Astrocyte (in vitro differentiated cells and primary cell): ENCODE measurements around the gene LYRM4. TPM values are rescaled to one million over a fixed set of nuclear protein-coding genes. Genes with fewer than 3 reads are reported as not detected.

Experiments used
- DNase-seq: peaks from one replicate; pipeline ENCODE4 v3.0.0-alpha.2; 2010; ENCODE audit warnings: low read depth
- FAIRE-seq: peaks from 2 replicates; lab custom pipeline; 2011; peaks lifted over from hg19 to GRCh38; lab: Jason Lieb, UNC
- H2AFZ ChIP-seq: 2 replicates; pipeline ENCODE4 v1.6.0; 2012; ENCODE audit warnings: low read depth, low read length, inconsistent platforms
- H3K27ac ChIP-seq: 2 replicates; pipeline ENCODE4 v1.5.1; 2011; ENCODE audit warnings: low read depth, low read length, inconsistent platforms
- H3K27me3 ChIP-seq: 2 replicates; pipeline ENCODE4 v1.6.0; 2011; ENCODE audit warnings: low read length, inconsistent platforms; ENCODE audit not compliant: insufficient read depth
- H3K36me3 ChIP-seq: 2 replicates; pipeline ENCODE4 v1.5.1; 2011; ENCODE audit warnings: low read length, inconsistent platforms; ENCODE audit not compliant: insufficient read depth
- H3K4me1 ChIP-seq: 2 replicates; pipeline ENCODE4 v1.5.1; 2011; ENCODE audit warnings: low read length, inconsistent platforms; ENCODE audit not compliant: insufficient read depth
- H3K4me2 ChIP-seq: 2 replicates; pipeline ENCODE4 v1.6.0; 2012; ENCODE audit warnings: low read length, inconsistent platforms
- H3K4me3 ChIP-seq: 2 replicates; pipeline ENCODE4 v1.5.1; 2011; ENCODE audit warnings: low read depth, mild to moderate bottlenecking, low read length, inconsistent platforms; ENCODE audit not compliant: insufficient read depth
- H3K79me2 ChIP-seq: 2 replicates; pipeline ENCODE4 v1.6.0; 2012; ENCODE audit warnings: mild to moderate bottlenecking, low read length, inconsistent platforms; ENCODE audit not compliant: insufficient read depth
- H3K9ac ChIP-seq: 2 replicates; pipeline ENCODE4 v1.6.0; 2012; ENCODE audit warnings: mild to moderate bottlenecking, low read length, inconsistent platforms
- H3K9me3 ChIP-seq: 2 replicates; pipeline ENCODE4 v1.5.1; 2012; ENCODE audit warnings: low read depth, mild to moderate bottlenecking, low read length, inconsistent platforms; ENCODE audit not compliant: insufficient read depth
- H4K20me1 ChIP-seq: 2 replicates; pipeline ENCODE4 v1.6.0; 2012; ENCODE audit warnings: low read length, inconsistent platforms; ENCODE audit not compliant: insufficient read depth
- H3K27ac Mint-ChIP-seq: one replicate; pipeline ENCODE4 v1.8.0; 2021; ENCODE audit warnings: mild to moderate bottlenecking, mixed read lengths; ENCODE audit not compliant: unreplicated experiment
- H3K27me3 Mint-ChIP-seq: one replicate; pipeline ENCODE4 v1.8.0; 2021; ENCODE audit warnings: low read depth, mixed read lengths; ENCODE audit not compliant: unreplicated experiment
- H3K36me3 Mint-ChIP-seq: one replicate; pipeline ENCODE4 v1.8.0; 2021; ENCODE audit warnings: low read depth, mixed read lengths; ENCODE audit not compliant: unreplicated experiment
- H3K4me1 Mint-ChIP-seq: one replicate; pipeline ENCODE4 v1.8.0; 2021; ENCODE audit warnings: low read depth, mixed read lengths; ENCODE audit not compliant: unreplicated experiment
- H3K4me3 Mint-ChIP-seq: one replicate; pipeline ENCODE4 v1.8.0; 2021; ENCODE audit warnings: mild to moderate bottlenecking, moderate library complexity, mixed read lengths; ENCODE audit not compliant: unreplicated experiment
- H3K9me3 Mint-ChIP-seq: one replicate; pipeline ENCODE4 v1.8.0; 2021; ENCODE audit warnings: mild to moderate bottlenecking, mixed read lengths; ENCODE audit not compliant: unreplicated experiment
- EZH2 ChIP-seq: IDR thresholded peaks from 2 replicates; pipeline ENCODE4 v1.6.1; 2012; ENCODE audit warnings: mild to moderate bottlenecking, low read length, inconsistent platforms; ENCODE audit not compliant: insufficient read depth
- total RNA-seq: library from RNA; stranded (reverse); gene quantifications from 2 replicates; pipeline ENCODE4 v1.2.1, GENCODE V29; 2021
- TF ChIP-seq, protein P1 (sequence below): IDR thresholded peaks from 2 replicates; pipeline ENCODE4 v1.5.1; 2011; ENCODE audit warnings: low read depth, mild to moderate bottlenecking, inconsistent platforms, low read length, moderate library complexity; ENCODE audit not compliant: insufficient read depth

Gene LYRM4
- total RNA-seq, 1 donor from 2014 or later, result 39.1 TPM

DNA sequence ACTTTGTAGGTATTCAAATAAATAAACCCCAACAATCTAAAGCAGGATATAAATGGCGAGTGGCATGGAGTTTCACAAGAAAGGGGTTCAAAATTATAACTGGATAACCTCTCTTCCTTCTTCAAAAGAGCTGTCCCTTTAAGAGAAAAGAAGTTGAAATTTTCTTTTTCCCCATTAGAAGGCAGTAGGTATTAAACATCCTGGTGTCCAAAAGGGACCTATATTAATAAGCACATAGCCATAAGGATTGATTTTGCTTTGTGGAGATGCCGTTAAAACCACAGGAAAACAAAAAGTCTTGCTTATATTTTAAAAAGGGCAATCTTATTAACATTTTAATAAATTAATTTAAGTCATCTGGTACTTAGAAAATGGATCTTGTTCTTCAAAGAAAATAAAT lies 76.5 kb downstream of the LYRM4 start:
- peaks cover 5% of the 10 kb centered on the region for H3K36me3 Mint-ChIP-seq
- FAIRE-seq, result no peak
- H3K4me2 ChIP-seq, result no peak overlapping the region

DNA sequence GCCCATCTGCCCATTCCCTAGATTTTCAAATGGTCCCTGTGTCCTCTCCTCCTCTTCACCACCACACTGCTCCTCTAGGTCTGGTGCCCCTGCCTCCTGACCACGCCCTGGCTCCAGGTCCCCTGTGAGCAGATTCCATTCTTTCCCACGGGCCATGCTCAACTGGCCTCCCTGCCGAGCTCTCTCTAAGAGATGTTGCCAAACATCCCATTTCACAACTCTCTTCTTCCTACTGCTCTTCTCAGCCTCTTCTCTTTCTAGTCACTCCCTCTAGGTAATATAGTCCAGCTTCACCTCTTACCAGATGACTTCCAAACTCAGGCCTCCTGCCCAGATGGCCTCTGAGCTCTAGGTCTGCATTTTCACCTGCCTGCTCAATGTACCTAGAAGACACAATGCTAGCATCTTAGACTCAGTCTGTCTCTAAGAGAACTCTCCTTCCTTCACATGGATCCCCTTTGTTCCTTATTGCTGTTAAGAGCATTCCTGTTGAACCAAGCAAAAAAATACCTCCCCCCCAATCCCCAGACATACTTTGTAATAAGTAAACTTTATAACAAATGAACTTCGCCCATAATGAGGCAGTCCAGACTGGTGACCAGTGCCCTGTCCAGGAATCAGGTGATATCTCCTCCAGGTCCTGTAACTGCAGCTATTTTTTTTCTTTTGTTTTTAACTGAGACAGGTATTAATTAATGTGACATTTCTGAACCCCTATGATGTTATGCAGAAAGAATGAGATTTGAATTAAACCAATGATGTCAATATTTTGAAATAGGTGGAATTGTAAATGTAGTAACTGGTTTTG lies 79.0 kb downstream of the LYRM4 start:
- FAIRE-seq (no peak), DNase-seq (no peak)
- H3K4me3 ChIP-seq, result no peak overlapping the region
- no peaks in the 10 kb centered on the region for H3K27me3 Mint-ChIP-seq
- no peaks in the 10 kb centered on the region for H3K9me3 Mint-ChIP-seq
- H3K4me2 ChIP-seq, result no peak overlapping the region
- H3K9me3 ChIP-seq, result no peaks in the 10 kb centered on the region
- peaks cover 2% of the 10 kb centered on the region for H3K79me2 ChIP-seq
- no peaks in the 10 kb centered on the region for H3K4me1 Mint-ChIP-seq
- H3K27ac ChIP-seq, result no peak overlapping the region
- H3K4me3 Mint-ChIP-seq, result no peak overlapping the region
- H3K9ac ChIP-seq, result no peak overlapping the region
- no peaks in the 10 kb centered on the region for H3K27me3 ChIP-seq
- TF ChIP-seq, protein P1, sequence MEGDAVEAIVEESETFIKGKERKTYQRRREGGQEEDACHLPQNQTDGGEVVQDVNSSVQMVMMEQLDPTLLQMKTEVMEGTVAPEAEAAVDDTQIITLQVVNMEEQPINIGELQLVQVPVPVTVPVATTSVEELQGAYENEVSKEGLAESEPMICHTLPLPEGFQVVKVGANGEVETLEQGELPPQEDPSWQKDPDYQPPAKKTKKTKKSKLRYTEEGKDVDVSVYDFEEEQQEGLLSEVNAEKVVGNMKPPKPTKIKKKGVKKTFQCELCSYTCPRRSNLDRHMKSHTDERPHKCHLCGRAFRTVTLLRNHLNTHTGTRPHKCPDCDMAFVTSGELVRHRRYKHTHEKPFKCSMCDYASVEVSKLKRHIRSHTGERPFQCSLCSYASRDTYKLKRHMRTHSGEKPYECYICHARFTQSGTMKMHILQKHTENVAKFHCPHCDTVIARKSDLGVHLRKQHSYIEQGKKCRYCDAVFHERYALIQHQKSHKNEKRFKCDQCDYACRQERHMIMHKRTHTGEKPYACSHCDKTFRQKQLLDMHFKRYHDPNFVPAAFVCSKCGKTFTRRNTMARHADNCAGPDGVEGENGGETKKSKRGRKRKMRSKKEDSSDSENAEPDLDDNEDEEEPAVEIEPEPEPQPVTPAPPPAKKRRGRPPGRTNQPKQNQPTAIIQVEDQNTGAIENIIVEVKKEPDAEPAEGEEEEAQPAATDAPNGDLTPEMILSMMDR, result no peak
- no peak for TF ChIP-seq EZH2
- no peaks in the 10 kb centered on the region for H4K20me1 ChIP-seq
- no peaks in the 10 kb centered on the region for H3K36me3 ChIP-seq
- H2AFZ ChIP-seq, result no peak overlapping the region
- no peak overlapping the region for H3K27ac Mint-ChIP-seq
- H3K36me3 Mint-ChIP-seq, result peaks cover 5% of the 10 kb centered on the region
- no peaks in the 10 kb centered on the region for H3K4me1 ChIP-seq

More for the DNA sequence above, 76.5 kb downstream of the LYRM4 start:
- no peaks in the 10 kb centered on the region for H3K27me3 ChIP-seq
- no peaks in the 10 kb centered on the region for H3K4me1 ChIP-seq
- no peaks in the 10 kb centered on the region for H3K36me3 ChIP-seq
- H4K20me1 ChIP-seq, result no peaks in the 10 kb centered on the region
- Mint-ChIP-seq H3K9me3 (no peaks in the 10 kb centered on the region), H3K27me3 (no peaks in the 10 kb centered on the region), H3K27ac (no peak overlapping the region), H3K4me1 (peaks cover 2% of the 10 kb centered on the region), H3K4me3 (no peak overlapping the region)
- no peak overlapping the region for H2AFZ ChIP-seq
- no peaks in the 10 kb centered on the region for H3K79me2 ChIP-seq
- TF ChIP-seq, protein P1, result no peak
- no peak for TF ChIP-seq EZH2
- no peak overlapping the region for H3K27ac ChIP-seq
- DNase-seq, result no peak
- no peak overlapping the region for H3K4me3 ChIP-seq
- H3K9ac ChIP-seq, result no peak overlapping the region
- H3K9me3 ChIP-seq, result no peaks in the 10 kb centered on the region

DNA sequence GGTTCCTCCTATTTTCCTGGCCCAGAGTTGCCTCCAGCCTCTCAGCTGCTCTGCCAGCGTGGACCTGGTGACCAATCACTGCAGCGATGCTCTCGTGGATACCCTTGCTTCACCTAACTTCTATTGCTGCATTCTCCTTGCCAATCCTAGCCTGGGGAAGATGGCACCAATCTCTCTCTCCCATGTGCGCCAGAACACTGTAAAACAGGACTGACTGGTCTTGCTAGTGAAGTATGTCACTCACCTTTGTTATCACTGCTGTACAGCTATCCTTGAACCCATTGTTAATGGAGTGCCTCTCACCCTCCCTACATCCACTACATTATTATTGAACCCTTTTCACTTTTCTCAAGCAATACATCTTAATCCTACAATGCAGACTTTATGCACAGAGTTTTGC lies 80.1 kb downstream of the LYRM4 start:
- Mint-ChIP-seq H3K4me3 (no peak overlapping the region), H3K4me1 (no peaks in the 10 kb centered on the region), H3K27ac (no peak overlapping the region), H3K27me3 (no peaks in the 10 kb centered on the region), H3K9me3 (no peaks in the 10 kb centered on the region), H3K36me3 (peaks cover 5% of the 10 kb centered on the region)
- H2AFZ ChIP-seq, result no peak overlapping the region
- H3K27me3 ChIP-seq, result no peaks in the 10 kb centered on the region
- H3K79me2 ChIP-seq, result peaks cover 2% of the 10 kb centered on the region
- H3K27ac ChIP-seq, result no peak overlapping the region
- TF ChIP-seq EZH2, result no peak
- TF ChIP-seq, protein P1, result no peak
- H3K4me1 ChIP-seq, result no peaks in the 10 kb centered on the region
- no peak overlapping the region for H3K9ac ChIP-seq
- no peaks in the 10 kb centered on the region for H4K20me1 ChIP-seq
- H3K4me2 ChIP-seq, result no peak overlapping the region
- FAIRE-seq, result no peak
- no peak for DNase-seq
- H3K36me3 ChIP-seq, result no peaks in the 10 kb centered on the region
- H3K4me3 ChIP-seq, result no peak overlapping the region
- H3K9me3 ChIP-seq, result no peaks in the 10 kb centered on the region
